Femur (tissue), 1 donor: ENCODE data around the gene RPL27.
A peak's percentile ranks its signal among the peaks of the same experiment; 100 is the strongest.
"Not testable (repeated sequence)": the region's sequence is repeated elsewhere in the genome, so short reads cannot be mapped to it uniquely, and the experiment has no call there.

Source experiments
- DNase-seq: peaks from one replicate; pipeline ENCODE4 v3.0.0-alpha.2; 2017

RPL27 gene

DNA sequence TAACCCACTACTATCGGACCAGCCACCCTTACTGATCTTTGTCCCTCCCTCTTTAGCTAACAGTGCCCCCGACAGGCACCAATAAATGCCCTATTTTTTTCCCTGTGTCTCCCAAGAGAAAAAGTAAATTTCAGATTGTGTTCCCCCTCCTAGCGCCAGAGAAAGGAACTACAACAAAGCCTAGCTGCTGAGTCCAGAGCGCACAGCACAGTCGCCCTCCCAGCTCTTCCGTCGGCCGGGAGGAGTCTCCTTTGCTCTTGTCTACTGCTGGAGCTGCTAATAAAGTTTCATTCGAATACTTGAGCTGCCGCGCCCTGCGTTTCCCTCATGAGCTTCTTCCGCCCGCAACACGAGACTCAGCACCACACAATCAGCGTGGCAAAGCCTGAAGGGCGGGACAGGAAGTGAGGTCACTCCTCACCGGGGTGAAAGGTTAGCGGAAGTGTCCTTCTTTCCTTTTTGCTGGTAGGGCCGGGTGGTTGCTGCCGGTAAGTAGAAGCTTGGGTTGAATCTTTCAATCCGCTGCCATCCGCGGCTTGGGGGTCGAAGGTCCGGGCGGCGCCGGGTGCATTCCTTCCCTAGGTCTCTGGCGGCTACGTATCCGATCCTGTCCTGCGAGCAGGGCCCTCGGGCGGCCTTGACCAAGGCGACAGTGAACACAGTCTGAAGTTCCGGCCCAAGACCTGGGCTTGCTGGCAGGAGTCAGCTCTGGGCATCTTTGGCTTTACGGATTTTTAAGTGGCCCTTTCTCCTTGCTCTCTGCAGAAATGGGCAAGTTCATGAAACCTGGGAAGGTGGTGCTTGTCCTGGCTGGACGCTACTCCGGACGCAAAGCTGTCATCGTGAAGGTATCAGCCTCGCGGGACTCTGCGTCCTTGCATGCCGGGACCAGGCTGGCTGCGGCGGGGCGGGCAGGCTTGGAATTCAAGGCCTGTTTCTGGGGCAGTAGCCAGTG lies at the start of gene RPL27:
Gene RPL27, plus strand, starts transcription at position 436 of the 955 bp plus-strand sequence. Its CDS starts 332 bp downstream, at position 768.
- peak; percentile 100 for DNase-seq

GRCh38 chr17:42950044-42950783 lies 48.0 kb upstream of the RPL27 start:
- no peak for DNase-seq

GRCh38 chr17:42953669-42954068 lies 44.5 kb upstream of the RPL27 start:
- no peak for DNase-seq

GRCh38 chr17:42964161-42964932 lies 33.9 kb upstream of the RPL27 start, which contains the start of gene AARSD1:
Gene AARSD1, minus strand, starts transcription at chr17:42964454. Its CDS starts 14 bp downstream, at chr17:42964440.
- DNase-seq: peak; percentile 95

DNA sequence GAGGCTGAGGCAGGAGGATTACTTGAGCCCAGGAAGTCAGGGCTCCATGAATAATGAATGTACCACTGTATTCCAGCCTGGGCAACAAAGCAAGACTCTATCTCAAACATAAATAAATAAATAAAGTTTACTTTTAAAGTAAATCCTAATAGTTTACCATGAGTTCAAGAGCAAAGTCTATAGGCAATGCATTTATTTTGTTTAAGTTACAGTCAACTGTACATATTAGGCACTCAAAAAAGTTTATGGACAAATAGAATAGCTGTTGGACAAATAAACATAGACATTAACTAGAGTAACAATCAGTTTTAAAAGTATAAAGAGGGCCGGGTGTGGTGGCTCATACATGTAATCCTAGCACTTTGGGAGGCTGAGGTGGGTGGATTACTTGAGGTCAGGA lies 30.3 kb upstream of the RPL27 start:
- no peak for DNase-seq

GRCh38 chr17:42969001-42969581 lies 29.1 kb upstream of the RPL27 start:
- DNase-seq: no peak

DNA sequence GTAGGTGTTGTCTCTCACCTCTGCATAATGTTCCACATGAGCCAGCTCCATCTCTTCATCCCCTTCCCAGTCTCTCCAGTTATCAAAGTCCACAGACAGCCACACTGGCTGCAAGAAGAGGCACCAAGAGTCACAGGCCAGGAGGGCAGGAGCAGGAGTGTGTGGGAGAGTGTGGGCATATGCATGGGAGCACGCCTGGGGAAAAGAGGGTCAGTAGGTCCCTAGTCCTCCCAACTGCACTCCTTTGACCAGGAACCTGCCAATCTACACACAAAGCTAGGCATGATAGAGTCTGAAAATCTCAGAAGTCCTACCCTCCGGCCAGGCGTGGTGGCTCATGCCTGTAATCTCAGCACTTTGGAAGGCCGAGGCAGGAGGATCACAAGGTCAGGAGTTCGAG lies 26.6 kb upstream of the RPL27 start:
- DNase-seq: no peak

GRCh38 chr17:42973323-42973722 lies 24.9 kb upstream of the RPL27 start:
- not testable (repeated sequence) for DNase-seq

- DNase-seq: no peak
Measured at GRCh38 chr17:42975265-42975664, 23.0 kb upstream of the RPL27 start.

- DNase-seq: not testable (repeated sequence)
Measured at GRCh38 chr17:42975701-42976100, 22.5 kb upstream of the RPL27 start.

DNA sequence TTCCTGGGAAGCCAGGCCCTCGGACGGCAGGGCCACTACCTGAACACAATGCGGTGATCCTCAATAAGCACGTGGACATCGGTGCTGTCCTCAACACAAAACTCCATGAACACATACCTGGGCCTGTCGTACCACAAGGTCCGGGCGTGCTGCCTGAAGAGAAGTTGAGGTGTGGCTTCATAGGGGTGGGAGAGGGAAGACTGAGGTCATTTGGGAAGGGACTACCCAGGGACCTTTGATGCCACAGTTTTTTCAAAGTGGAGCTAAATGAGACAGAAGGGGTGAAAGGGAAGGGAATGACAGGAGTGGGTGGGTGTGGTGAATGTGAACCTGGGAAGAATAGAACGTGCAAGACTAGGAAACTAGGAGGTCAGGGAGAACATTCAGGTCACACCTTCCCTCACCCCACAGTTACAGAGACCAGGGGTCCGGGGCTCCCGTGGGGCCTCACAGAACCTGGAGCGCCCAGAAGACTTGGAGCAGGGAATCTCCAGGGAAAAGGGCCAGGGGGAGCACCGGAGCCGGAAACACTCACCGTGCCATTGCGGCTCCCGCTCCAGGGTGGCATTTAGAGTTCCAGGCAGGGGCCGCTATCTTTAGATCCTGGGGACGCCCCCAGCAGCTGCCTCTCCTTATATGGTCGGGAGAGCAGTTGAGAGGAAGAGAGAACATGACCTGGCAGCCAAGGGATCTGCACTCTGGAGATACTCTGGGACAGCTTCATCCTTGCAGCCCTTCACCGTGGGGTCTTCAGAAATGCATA lies 18.5 kb upstream of the RPL27 start, which contains the start of gene PTGES3L:
Gene PTGES3L, minus strand, starts transcription at position 570 of the 763 bp plus-strand sequence. Its CDS starts 27 bp downstream, at position 543.
- peak; percentile 77 for DNase-seq

GRCh38 chr17:42980274-42980765 lies 17.9 kb upstream of the RPL27 start, which contains the start of gene RUNDC1:
Gene RUNDC1, plus strand, starts transcription at chr17:42980565. Its CDS starts 12 bp downstream, at chr17:42980577.
- peak; percentile 93 for DNase-seq

DNA sequence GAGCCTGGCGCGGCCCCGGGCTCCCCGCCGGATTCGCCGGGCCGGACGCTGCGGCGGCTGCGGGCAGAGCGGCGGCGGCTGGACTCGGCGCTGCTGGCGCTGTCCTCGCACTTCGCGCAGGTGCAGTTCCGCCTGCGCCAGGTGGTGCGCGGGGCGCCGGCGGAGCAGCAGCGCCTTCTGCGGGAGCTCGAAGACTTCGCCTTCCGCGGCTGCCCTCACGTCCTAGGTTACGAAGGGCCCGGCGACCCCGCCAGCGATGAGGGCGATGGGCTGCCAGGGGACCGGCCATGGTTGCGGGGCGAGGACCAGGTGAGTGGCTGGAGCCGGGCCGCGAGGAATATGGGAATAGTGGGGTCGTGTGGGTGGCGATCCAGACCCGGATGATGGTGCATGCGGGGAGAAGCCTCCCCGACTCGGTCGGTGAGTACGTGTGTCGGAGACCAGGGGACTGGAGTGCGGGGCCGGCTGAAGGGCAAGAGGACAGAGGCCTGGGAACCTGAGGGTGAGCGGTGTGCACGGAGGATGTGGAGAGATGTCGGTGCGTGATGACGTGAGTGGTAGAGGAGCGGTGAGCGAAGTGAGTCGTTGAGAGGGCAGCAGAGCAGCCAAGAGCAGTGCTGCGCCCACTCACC lies 17.3 kb upstream of the RPL27 start:
- peak; percentile 42 for DNase-seq

DNA sequence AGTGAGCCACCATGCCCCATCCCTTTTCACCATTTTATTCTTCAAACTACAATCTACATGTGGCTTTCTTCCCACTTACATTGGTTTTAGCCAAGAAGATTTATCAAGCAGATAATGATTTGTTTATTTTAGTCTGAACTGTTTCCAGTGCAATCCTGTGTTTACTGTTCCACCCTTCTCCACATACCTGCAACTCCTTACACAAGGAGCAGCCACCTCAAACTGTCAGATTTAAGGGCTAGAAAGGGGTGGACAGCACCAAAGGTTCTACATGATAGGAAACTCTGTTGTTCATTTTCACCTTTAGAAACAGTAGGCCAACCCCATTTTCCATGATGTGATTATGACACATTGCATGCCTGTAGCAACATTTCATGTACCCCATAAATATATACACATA lies 16.0 kb upstream of the RPL27 start:
- no peak for DNase-seq

GRCh38 chr17:42985225-42985624 lies 13.0 kb upstream of the RPL27 start:
- DNase-seq: no peak

DNA sequence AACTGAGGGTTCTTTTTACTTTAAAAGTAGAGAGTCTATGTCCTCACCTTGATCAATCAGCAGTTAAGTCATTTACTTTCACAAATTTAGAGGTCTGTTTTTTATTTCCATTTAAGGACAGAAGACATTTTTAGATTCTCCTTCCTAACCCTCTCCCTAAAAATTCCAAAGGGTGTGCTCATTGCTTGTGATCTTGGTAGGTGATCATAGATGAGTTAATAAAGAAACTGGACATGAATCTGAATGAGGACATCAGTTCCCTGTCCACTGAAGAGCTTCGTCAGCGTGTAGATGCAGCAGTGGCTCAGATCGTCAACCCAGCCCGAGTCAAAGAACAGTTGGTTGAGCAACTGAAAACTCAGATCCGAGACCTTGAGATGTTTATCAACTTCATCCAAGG lies 9.1 kb upstream of the RPL27 start:
- no peak for DNase-seq

GRCh38 chr17:42989726-42990652 lies 8.2 kb upstream of the RPL27 start:
- no peak for DNase-seq

- no peak for DNase-seq
Measured at GRCh38 chr17:42991471-42991870, 6.7 kb upstream of the RPL27 start.

- no peak for DNase-seq
Measured at GRCh38 chr17:42992872-42993271, 5.3 kb upstream of the RPL27 start.

GRCh38 chr17:42993913-42994312 lies 4.3 kb upstream of the RPL27 start:
- DNase-seq: not testable (repeated sequence)
